MCF 10A (cell line): ENCODE results near the gene ASPHD2. TPM values are rescaled to one million over a fixed set of nuclear protein-coding genes. Genes with fewer than 3 reads are reported as not detected.
A peak's percentile ranks its signal among the peaks of the same experiment; 100 is the strongest.

ENCODE experiments used
- BruUV-seq: library from RNA; stranded (reverse); fragments of 400-500 nt; replicated peaks from 2 replicates; lab custom pipeline; 2021; lab: Mats Ljungman, UMichigan
- CTCF ChIA-PET: fragments of 300-600 bp; sonication (Branson Sonifier 250); formaldehyde crosslinking; extraction: SDS; loops from one replicate; lab custom pipeline; 2021; ENCODE audit warnings: antibody characterized with exemption, inconsistent platforms; lab: Yijun Ruan, JAX
- POLR2A ChIA-PET: fragments of 300-600, 350-650 bp; sonication (Branson Sonifier 250); formaldehyde crosslinking; extraction: SDS; loops from one replicate; lab custom pipeline; 2020; ENCODE audit warnings: antibody characterized with exemption, inconsistent platforms; lab: Yijun Ruan, JAX
- DNase-seq: peaks from one replicate; pipeline ENCODE4 v3.0.0-alpha.2; 2018; ENCODE audit not compliant: unreplicated experiment
- H3K27ac Mint-ChIP-seq: one replicate; pipeline ENCODE4 v1.8.0; 2022; ENCODE audit warnings: mild to moderate bottlenecking, low read depth, mixed read lengths; ENCODE audit not compliant: unreplicated experiment
- H3K27me3 Mint-ChIP-seq: one replicate; pipeline ENCODE4 v1.8.0; 2022; ENCODE audit warnings: mixed read lengths; ENCODE audit not compliant: insufficient read depth, unreplicated experiment
- H3K36me3 Mint-ChIP-seq: one replicate; pipeline ENCODE4 v1.8.0; 2022; ENCODE audit warnings: mild to moderate bottlenecking, moderate library complexity, mixed read lengths; ENCODE audit not compliant: insufficient read depth, unreplicated experiment
- H3K4me1 Mint-ChIP-seq: one replicate; pipeline ENCODE4 v1.8.0; 2022; ENCODE audit warnings: mixed read lengths; ENCODE audit not compliant: insufficient read depth, unreplicated experiment
- H3K4me3 Mint-ChIP-seq: one replicate; pipeline ENCODE4 v1.8.0; 2022; ENCODE audit warnings: mild to moderate bottlenecking, moderate library complexity, mixed read lengths; ENCODE audit not compliant: unreplicated experiment
- H3K9me3 Mint-ChIP-seq: one replicate; pipeline ENCODE4 v1.8.0; 2022; ENCODE audit warnings: mixed read lengths; ENCODE audit not compliant: unreplicated experiment
- intact Hi-C: fragments of 100-400 bp; cut with micrococcal nuclease; formaldehyde crosslinking; loops from 2 replicates; pipeline ENCODE4 v1.14.1; 2022
- total RNA-seq: library from RNA; stranded (reverse); gene quantifications from 2 replicates; pipeline ENCODE4 v1.2.3, GENCODE V29; 2022
- TF ChIP-seq, protein P1 (sequence below): fragments of 200-600 bp; IDR thresholded peaks from one replicate; pipeline ENCODE4 v1.8.0; 2022; ENCODE audit warnings: antibody characterized with exemption, mild to moderate bottlenecking; ENCODE audit not compliant: unreplicated experiment

Gene ASPHD2
- total RNA-seq, 1 experiment from 2014 or later = 4.8 TPM

DNA sequence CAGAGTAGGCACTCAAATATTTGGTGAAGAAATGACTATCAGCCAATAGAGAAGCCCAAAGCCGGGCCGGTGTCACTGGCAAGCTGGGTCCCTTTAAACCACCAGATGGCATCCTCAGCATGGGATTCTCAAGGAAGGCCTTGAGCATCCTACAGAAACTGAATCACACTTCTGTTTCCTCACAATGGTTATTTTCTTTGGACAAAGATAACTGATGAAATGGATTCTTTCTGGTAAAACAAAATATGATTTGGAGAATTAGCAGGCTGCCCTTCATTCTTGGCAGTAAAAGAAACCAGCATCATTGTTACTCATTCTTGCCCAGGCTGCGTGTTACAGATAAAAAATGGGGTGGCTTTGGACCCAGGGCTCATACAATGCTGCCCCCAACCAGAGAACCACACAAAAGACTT, 30.3 kb upstream of the ASPHD2 start:
- BruUV-seq = no TSS peak

DNA sequence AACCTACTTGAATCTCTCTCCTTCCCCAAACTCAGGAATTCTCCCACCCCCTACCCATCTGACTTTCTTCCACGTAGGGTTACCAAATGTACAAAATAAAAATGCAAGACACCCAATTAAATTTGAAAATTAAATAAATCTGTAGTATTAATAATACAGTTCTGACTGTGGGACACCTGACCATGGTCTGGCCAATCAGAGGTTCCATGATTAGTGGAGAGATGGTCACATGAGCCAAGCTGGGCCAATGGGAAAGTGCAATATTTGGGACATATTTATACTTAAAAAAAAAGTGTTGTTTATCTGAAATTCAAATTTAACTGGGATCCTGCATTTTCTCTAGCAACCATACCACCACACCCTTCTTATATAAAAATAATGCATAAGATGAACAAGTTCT, 29.8 kb upstream of the ASPHD2 start:
- BruUV-seq = no TSS peak
- H3K27ac Mint-ChIP-seq = no peak overlapping the region
- TF ChIP-seq, protein P1, sequence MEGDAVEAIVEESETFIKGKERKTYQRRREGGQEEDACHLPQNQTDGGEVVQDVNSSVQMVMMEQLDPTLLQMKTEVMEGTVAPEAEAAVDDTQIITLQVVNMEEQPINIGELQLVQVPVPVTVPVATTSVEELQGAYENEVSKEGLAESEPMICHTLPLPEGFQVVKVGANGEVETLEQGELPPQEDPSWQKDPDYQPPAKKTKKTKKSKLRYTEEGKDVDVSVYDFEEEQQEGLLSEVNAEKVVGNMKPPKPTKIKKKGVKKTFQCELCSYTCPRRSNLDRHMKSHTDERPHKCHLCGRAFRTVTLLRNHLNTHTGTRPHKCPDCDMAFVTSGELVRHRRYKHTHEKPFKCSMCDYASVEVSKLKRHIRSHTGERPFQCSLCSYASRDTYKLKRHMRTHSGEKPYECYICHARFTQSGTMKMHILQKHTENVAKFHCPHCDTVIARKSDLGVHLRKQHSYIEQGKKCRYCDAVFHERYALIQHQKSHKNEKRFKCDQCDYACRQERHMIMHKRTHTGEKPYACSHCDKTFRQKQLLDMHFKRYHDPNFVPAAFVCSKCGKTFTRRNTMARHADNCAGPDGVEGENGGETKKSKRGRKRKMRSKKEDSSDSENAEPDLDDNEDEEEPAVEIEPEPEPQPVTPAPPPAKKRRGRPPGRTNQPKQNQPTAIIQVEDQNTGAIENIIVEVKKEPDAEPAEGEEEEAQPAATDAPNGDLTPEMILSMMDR = no peak

More for the DNA sequence above, 30.3 kb upstream of the ASPHD2 start:
- Mint-ChIP-seq H3K4me1 (peaks cover 5% of the 10 kb centered on the region), H3K4me3 (no peak overlapping the region), H3K9me3 (no peaks in the 10 kb centered on the region), H3K27ac (no peak overlapping the region), H3K36me3 (no peaks in the 10 kb centered on the region), H3K27me3 (peaks cover 29% of the 10 kb centered on the region)
- ChIA-PET POLR2A (interaction anchor here (0.9 to 1.1 kb wide), 3 partner anchors 9 to 85 kb away, joined by 3 to 6 read pairs (median 3); partner anchors contain the start of genes HPS4 and SRRD), CTCF (interaction anchor here (2.0 to 10.3 kb wide), 4 partner anchors 32 to 67 kb away, joined by 7 to 172 read pairs (median 12); no protein-coding TSS in a partner anchor)
- peak; percentile 78 for DNase-seq
- intact Hi-C loops = loop anchor here (1.0 to 2.0 kb wide), 2 partner anchors 18 to 63 kb away; no protein-coding TSS in a partner anchor
- TF ChIP-seq, protein P1 = peak; percentile 81

DNA sequence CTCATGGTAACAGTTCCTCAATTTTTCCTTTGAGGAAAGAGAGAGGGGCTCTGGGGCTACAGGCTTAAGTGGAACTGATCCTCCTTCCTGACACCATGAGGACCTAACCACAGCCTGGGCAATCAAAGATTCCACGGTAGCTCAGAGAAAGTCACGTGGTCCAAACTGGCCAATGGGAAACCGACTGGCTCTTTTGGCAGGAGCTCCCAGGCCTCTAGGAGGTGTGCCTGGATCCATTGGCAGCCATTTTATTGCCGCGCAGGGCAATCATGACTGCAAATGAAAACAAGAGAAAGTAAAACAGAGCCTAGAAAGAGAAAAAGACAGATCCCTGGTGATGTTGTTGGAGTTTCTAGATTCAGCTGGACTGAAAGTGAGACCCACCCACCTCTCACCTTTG, 27.3 kb upstream of the ASPHD2 start:
- BruUV-seq = no TSS peak
- Mint-ChIP-seq H3K9me3 (no peaks in the 10 kb centered on the region), H3K27ac (no peak overlapping the region), H3K27me3 (peaks cover 10% of the 10 kb centered on the region), H3K4me3 (no peak overlapping the region), H3K36me3 (no peaks in the 10 kb centered on the region), H3K4me1 (peaks cover 5% of the 10 kb centered on the region)
- intact Hi-C loops = no loop called here
- CTCF ChIA-PET = interaction anchor here (0.7 to 10.3 kb wide), 3 partner anchors 36 to 223 kb away, joined by 3 to 172 read pairs (median 6); no protein-coding TSS in a partner anchor
- no peak for DNase-seq
- POLR2A ChIA-PET = interaction anchor here (0.6 kb wide), 1 partner anchor 35 kb away, joined by 3 read pairs; no protein-coding TSS in a partner anchor
- TF ChIP-seq, protein P1 = no peak

More for the DNA sequence above, 29.8 kb upstream of the ASPHD2 start:
- POLR2A ChIA-PET = interaction anchor here (0.9 to 1.1 kb wide), 4 partner anchors 9 to 84 kb away, joined by 3 to 6 read pairs (median 3); partner anchors contain the start of genes HPS4 and SRRD
- H3K9me3 Mint-ChIP-seq = no peaks in the 10 kb centered on the region
- no peak for DNase-seq
- no peak overlapping the region for H3K4me3 Mint-ChIP-seq
- H3K27me3 Mint-ChIP-seq = peaks cover 23% of the 10 kb centered on the region
- CTCF ChIA-PET = interaction anchor here (0.6 to 10.3 kb wide), 8 partner anchors 35 to 254 kb away, joined by 3 to 172 read pairs (median 4); no protein-coding TSS in a partner anchor
- intact Hi-C loops = loop anchor here (2.0 kb wide), 1 partner anchor 18 kb away; no protein-coding TSS in a partner anchor
- peaks cover 5% of the 10 kb centered on the region for H3K4me1 Mint-ChIP-seq
- H3K36me3 Mint-ChIP-seq = no peaks in the 10 kb centered on the region

DNA sequence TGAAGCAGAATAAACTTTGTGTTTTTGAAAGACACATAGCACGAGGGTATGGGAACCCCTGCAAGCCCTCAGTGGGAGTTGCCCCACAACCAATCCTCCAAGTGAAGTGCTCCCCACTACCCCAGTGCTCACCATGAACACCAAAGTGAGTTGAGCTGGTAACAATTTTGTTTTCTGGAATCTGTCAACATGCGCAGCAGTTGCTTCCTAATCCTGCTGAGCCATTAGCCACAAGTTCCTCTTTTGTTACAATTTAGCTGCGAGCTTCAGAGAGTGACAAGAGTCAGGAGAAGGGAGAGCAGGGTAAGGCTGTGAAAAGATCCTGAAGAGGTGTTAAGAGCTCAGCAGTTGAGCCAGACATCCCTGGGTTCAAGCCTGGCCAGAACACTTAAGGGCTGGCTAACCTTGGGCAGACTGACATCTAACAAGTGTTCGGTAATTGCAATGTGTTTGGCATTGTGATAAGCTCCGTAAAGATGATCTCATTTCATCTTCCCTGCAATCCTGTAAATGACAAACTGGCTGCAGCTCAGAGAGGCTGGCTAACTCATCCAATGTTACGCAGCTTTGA, 24.1 kb upstream of the ASPHD2 start:
- intact Hi-C loops = no loop called here
- TF ChIP-seq, protein P1 = no peak
- Mint-ChIP-seq H3K4me1 (no peaks in the 10 kb centered on the region), H3K9me3 (no peaks in the 10 kb centered on the region), H3K27ac (no peak overlapping the region), H3K4me3 (no peak overlapping the region), H3K27me3 (no peaks in the 10 kb centered on the region), H3K36me3 (no peaks in the 10 kb centered on the region)
- BruUV-seq = no TSS peak
- no peak for DNase-seq
- ChIA-PET POLR2A (interaction anchor here (1.1 kb wide), 1 partner anchor 48 kb away, joined by 3 read pairs; no protein-coding TSS in a partner anchor), CTCF (interaction anchor here (0.7 to 2.4 kb wide), 4 partner anchors 55 to 899 kb away, joined by 3 to 22 read pairs (median 4); no protein-coding TSS in a partner anchor)
